B cell (primary cell): ENCODE results near the gene GPC5. TPM values are rescaled to one million over a fixed set of nuclear protein-coding genes. Genes with fewer than 3 reads are reported as not detected.
"Not testable (repeated sequence)": the region's sequence is repeated elsewhere in the genome, so short reads cannot be mapped to it uniquely, and the experiment has no call there.

Experiments used
- ATAC-seq: fragments of 200-7000 bp; cut with Tn5 transposase; one replicate; pipeline ENCODE4 v1.10.0; 2021; ENCODE audit warnings: low read depth, mild to moderate bottlenecking, moderate number of reproducible peaks, moderate library complexity
- CTCF ChIA-PET: fragments of 350-600 bp; sonication (Branson Sonifier 250); formaldehyde crosslinking; loops from one replicate; lab custom pipeline; 2021; ENCODE audit warnings: antibody characterized with exemption, inconsistent platforms; lab: Charles Lee
- POLR2A ChIA-PET: fragments of 350-600 bp; sonication (Branson Sonifier 250); formaldehyde crosslinking; loops from one replicate; lab custom pipeline; 2021; ENCODE audit warnings: antibody characterized with exemption; lab: Charles Lee
- DNase-seq: peaks from one replicate; pipeline ENCODE4 v3.0.0; 2013
- H2AFZ ChIP-seq: 2 replicates; pipeline ENCODE4 v1.6.1; 2012; ENCODE audit warnings: mild to moderate bottlenecking, low read depth, low read length; ENCODE audit not compliant: insufficient read depth, poor library complexity, severe bottlenecking
- H3K27ac ChIP-seq, 2 donors: 1 replicate in 1 of 2; 2 replicates in 1 of 2; pipeline ENCODE4 v1.5.1; 2012 to 2013; ENCODE audit warnings: low read length in 2 of 2, mild to moderate bottlenecking in 2 of 2, moderate library complexity in 1 of 2
- H3K27me3 ChIP-seq, 4 experiments: fragments of 200-600 bp in 1 of 4; sonication (generic) in 1 of 4; replicated peaks in 1 of 4; 1 replicate in 2 of 4; 2 replicates in 2 of 4; pipeline versions ENCODE4 v1.6.1 to v1.7.0; 2013 to 2016; ENCODE audit warnings: low read length in 3 of 4, mild to moderate bottlenecking in 2 of 4, mixed read lengths in 1 of 4, moderate library complexity in 1 of 4; ENCODE audit not compliant: insufficient read depth in 4 of 4, control insufficient read depth in 3 of 4; ENCODE audit errors: control extremely low read depth in 1 of 4
- H3K36me3 ChIP-seq, 2 experiments: replicated peaks in 1 of 2; 1 replicate in 1 of 2; 2 replicates in 1 of 2; pipeline versions ENCODE4 v1.6.1 to v1.7.1; 2013; ENCODE audit warnings: low read length in 1 of 2; ENCODE audit not compliant: insufficient read depth in 2 of 2, control insufficient read depth in 1 of 2; ENCODE audit errors: control extremely low read depth in 1 of 2, extremely low read depth in 1 of 2
- H3K4me1 ChIP-seq, 2 donors: fragments of 200-600 bp in 1 of 2; sonication (generic) in 1 of 2; 1 replicate in 1 of 2; 2 replicates in 1 of 2; pipeline versions ENCODE4 v1.5.1 to v1.6.1; 2013 to 2017; ENCODE audit warnings: low read length in 2 of 2; ENCODE audit not compliant: control insufficient read depth in 2 of 2, insufficient read depth in 2 of 2
- H3K4me2 ChIP-seq: replicated peaks from 2 replicates; pipeline ENCODE3; 2012; ENCODE audit warnings: mild to moderate bottlenecking, low read depth, low read length; ENCODE audit not compliant: poor library complexity, severe bottlenecking
- H3K4me3 ChIP-seq, 5 experiments: fragments of 200-600 bp in 1 of 5; sonication (generic) in 1 of 5; 1 replicate in 3 of 5; 2 replicates in 2 of 5; pipeline versions ENCODE4 v1.5.1 to v1.7.0; 2011 to 2016; ENCODE audit warnings: low read length in 4 of 5, mild to moderate bottlenecking in 4 of 5, low read depth in 2 of 5, control low read depth in 1 of 5, moderate library complexity in 1 of 5; ENCODE audit not compliant: insufficient read depth in 1 of 5; ENCODE audit errors: control extremely low read depth in 1 of 5, extremely low read depth in 1 of 5
- H3K79me2 ChIP-seq: fragments of 200-600 bp; sonication (generic); one replicate; pipeline ENCODE4 v1.6.0; 2016; ENCODE audit warnings: low read length; ENCODE audit not compliant: control insufficient read depth, insufficient read depth
- H3K9ac ChIP-seq: fragments of 200-600 bp; sonication (generic); 2 replicates; pipeline ENCODE4 v1.6.1; 2017; ENCODE audit warnings: mild to moderate bottlenecking, low read length, moderate library complexity
- H3K9me3 ChIP-seq, 3 donors: one replicate each; pipeline versions ENCODE4 v1.6.1 to v1.7.1; 2013; ENCODE audit warnings: low read length in 2 of 3; ENCODE audit not compliant: control insufficient read depth in 2 of 3, insufficient read depth in 1 of 3; ENCODE audit errors: control extremely low read depth in 1 of 3
- H4K20me1 ChIP-seq: 2 replicates; pipeline ENCODE4 v1.6.0; 2012; ENCODE audit warnings: mild to moderate bottlenecking, low read length; ENCODE audit not compliant: insufficient read depth, control insufficient read depth, poor library complexity, severe bottlenecking
- H3K27ac Mint-ChIP-seq: one replicate; pipeline ENCODE4 v1.8.0; 2021; ENCODE audit warnings: mixed read lengths
- H3K27me3 Mint-ChIP-seq: one replicate; pipeline ENCODE4 v1.8.0; 2021; ENCODE audit warnings: mixed read lengths
- H3K4me1 Mint-ChIP-seq: one replicate; pipeline ENCODE4 v1.8.0; 2021; ENCODE audit warnings: mixed read lengths
- H3K4me3 Mint-ChIP-seq: one replicate; pipeline ENCODE4 v1.8.0; 2021; ENCODE audit warnings: mixed read lengths
- H3K9me3 Mint-ChIP-seq: one replicate; pipeline ENCODE4 v1.8.0; 2022; ENCODE audit warnings: mixed read lengths; ENCODE audit not compliant: insufficient read depth
- EZH2 ChIP-seq: IDR thresholded peaks from 2 replicates; pipeline ENCODE4 v1.6.1; 2012; ENCODE audit warnings: borderline replicate concordance, low read depth, mild to moderate bottlenecking, moderate library complexity, low read length; ENCODE audit not compliant: insufficient read depth, poor library complexity, severe bottlenecking
- WGBS: methylation state at CpG from one replicate; pipeline ENCODE4 v1.1.5; 2013; ENCODE audit warnings: missing lambda C conversion rate; ENCODE audit not compliant: insufficient coverage; 5-methylcytosine and 5-hydroxymethylcytosine counted together
- intact Hi-C: fragments of 100-400 bp; cut with micrococcal nuclease; formaldehyde crosslinking; loops from one replicate; pipeline ENCODE4 v1.10.0; 2022
- polyA plus RNA-seq: library from polyadenylated mRNA; depleted of rRNA; stranded (reverse); fragments of >200 nt; gene quantifications from 2 replicates; pipeline ENCODE4 v1.2.3, GENCODE V29; 2012
- total RNA-seq, 2 donors: library from RNA; stranded (reverse); fragments of 120-200 nt in 1 of 2; gene quantifications; 1 replicate in 1 of 2; 2 replicates in 1 of 2; pipeline versions ENCODE4 v1.2.3 to v1.2.4, GENCODE V29; 2013 to 2022
- TF ChIP-seq, protein P1 (sequence below): fragments of 200-600 bp; IDR thresholded peaks from one replicate; pipeline ENCODE4 v1.8.0; 2022; ENCODE audit warnings: antibody characterized with exemption, mild to moderate bottlenecking

Gene GPC5
- total and polyA plus RNA-seq, 2 donors (not counting 1 experiment from before 2014, with no cell fraction given), result 0.15 to 0.30 TPM

GRCh38 chr13:92270990-92271389 is 872.6 kb downstream of the GPC5 start:
- Histone ChIP-seq H3K27ac (no peak overlapping the region), H3K4me3 (no peak overlapping the region), H3K79me2 (no peaks in the 10 kb centered on the region), H2AFZ (no peak overlapping the region), H3K4me2 (no peak overlapping the region), H3K4me1 (no peaks in the 10 kb centered on the region), H4K20me1 (no peaks in the 10 kb centered on the region), H3K9me3 (peaks cover 0 to 3% (median 0%) of the 10 kb centered on the region in 3 donors), H3K9ac (no peak overlapping the region), H3K27me3 (no peaks in the 10 kb centered on the region), H3K36me3 (no peaks in the 10 kb centered on the region)
- DNase-seq (no peak), ATAC-seq (no peak)
- H3K4me3 Mint-ChIP-seq, result no peak overlapping the region
- intact Hi-C loops, result no loop called here
- H3K27me3 Mint-ChIP-seq, result no peaks in the 10 kb centered on the region
- no peak overlapping the region for H3K27ac Mint-ChIP-seq
- no CpG with 5 or more reads among the region's 1 CpG for WGBS
- TF ChIP-seq, protein P1, sequence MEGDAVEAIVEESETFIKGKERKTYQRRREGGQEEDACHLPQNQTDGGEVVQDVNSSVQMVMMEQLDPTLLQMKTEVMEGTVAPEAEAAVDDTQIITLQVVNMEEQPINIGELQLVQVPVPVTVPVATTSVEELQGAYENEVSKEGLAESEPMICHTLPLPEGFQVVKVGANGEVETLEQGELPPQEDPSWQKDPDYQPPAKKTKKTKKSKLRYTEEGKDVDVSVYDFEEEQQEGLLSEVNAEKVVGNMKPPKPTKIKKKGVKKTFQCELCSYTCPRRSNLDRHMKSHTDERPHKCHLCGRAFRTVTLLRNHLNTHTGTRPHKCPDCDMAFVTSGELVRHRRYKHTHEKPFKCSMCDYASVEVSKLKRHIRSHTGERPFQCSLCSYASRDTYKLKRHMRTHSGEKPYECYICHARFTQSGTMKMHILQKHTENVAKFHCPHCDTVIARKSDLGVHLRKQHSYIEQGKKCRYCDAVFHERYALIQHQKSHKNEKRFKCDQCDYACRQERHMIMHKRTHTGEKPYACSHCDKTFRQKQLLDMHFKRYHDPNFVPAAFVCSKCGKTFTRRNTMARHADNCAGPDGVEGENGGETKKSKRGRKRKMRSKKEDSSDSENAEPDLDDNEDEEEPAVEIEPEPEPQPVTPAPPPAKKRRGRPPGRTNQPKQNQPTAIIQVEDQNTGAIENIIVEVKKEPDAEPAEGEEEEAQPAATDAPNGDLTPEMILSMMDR, result no peak
- no peak for TF ChIP-seq EZH2
- H3K9me3 Mint-ChIP-seq, result peaks cover 2% of the 10 kb centered on the region
- ChIA-PET POLR2A (no interaction called here), CTCF (no interaction called here)
- no peaks in the 10 kb centered on the region for H3K4me1 Mint-ChIP-seq

- no peaks in the 10 kb centered on the region for H3K36me3 ChIP-seq
- H3K9ac ChIP-seq, result no peak overlapping the region
- no peaks in the 10 kb centered on the region for H3K4me1 Mint-ChIP-seq
- no peak overlapping the region for H3K4me2 ChIP-seq
- H3K9me3 ChIP-seq, result peaks cover 0 to 3% (median 0%) of the 10 kb centered on the region in 3 donors
- no peaks in the 10 kb centered on the region for H3K79me2 ChIP-seq
- no peaks in the 10 kb centered on the region for H3K4me1 ChIP-seq
- no peaks in the 10 kb centered on the region for H4K20me1 ChIP-seq
- no peaks in the 10 kb centered on the region for H3K27me3 ChIP-seq
- peaks cover 2% of the 10 kb centered on the region for H3K9me3 Mint-ChIP-seq
- H3K27ac Mint-ChIP-seq, result no peak overlapping the region
- intact Hi-C loops, result no loop called here
- DNase-seq (no peak), ATAC-seq (no peak)
- ChIA-PET POLR2A (no interaction called here), CTCF (no interaction called here)
- TF ChIP-seq, protein P1, result no peak
- TF ChIP-seq EZH2, result no peak
- H3K4me3 Mint-ChIP-seq, result no peak overlapping the region
- H3K27ac ChIP-seq, result no peak overlapping the region
- H3K4me3 ChIP-seq, result no peak overlapping the region
- H2AFZ ChIP-seq, result no peak overlapping the region
- 83% methylated on average over 1 of the region's 1 CpG for WGBS
- no peaks in the 10 kb centered on the region for H3K27me3 Mint-ChIP-seq
These were observed 873.8 kb downstream of the GPC5 start for GRCh38 chr13:92272177-92272576.

- H3K9me3 ChIP-seq, H3K27ac ChIP-seq, H3K9me3 Mint-ChIP-seq, H2AFZ ChIP-seq, H3K4me1 Mint-ChIP-seq, H3K36me3 ChIP-seq, H4K20me1 ChIP-seq, H3K79me2 ChIP-seq, POLR2A ChIA-PET, ATAC-seq, H3K27me3 Mint-ChIP-seq, H3K4me3 ChIP-seq, H3K27me3 ChIP-seq, intact Hi-C loops, H3K27ac Mint-ChIP-seq, H3K4me1 ChIP-seq, CTCF ChIA-PET, DNase-seq, H3K4me3 Mint-ChIP-seq, H3K9ac ChIP-seq, H3K4me2 ChIP-seq: not testable (repeated sequence)
- 85% methylated on average over 8 of the region's 8 CpGs for WGBS
These were observed 882.6 kb downstream of the GPC5 start for GRCh38 chr13:92280986-92281385.
